PFSK-1 (cell line): Measurements from ENCODE around the gene NIM1K.

Source experiments
- POLR2AphosphoS5 ChIP-seq: IDR thresholded peaks from 2 replicates; pipeline ENCODE4 v1.6.1; 2012; ENCODE audit warnings: low read depth, mild to moderate bottlenecking, control low read depth, low read length, moderate library complexity
- REST ChIP-seq, 2 experiments: IDR thresholded peaks; 2 replicates each; pipeline versions ENCODE4 v1.6.1 to v1.8.0; 2011 to 2012; ENCODE audit warnings: low read depth in 2 of 2, low read length in 2 of 2, control low read depth in 1 of 2, inconsistent platforms in 1 of 2, mild to moderate bottlenecking in 1 of 2, moderate library complexity in 1 of 2; ENCODE audit not compliant: insufficient read depth in 1 of 2
- SIN3A ChIP-seq: IDR thresholded peaks from 2 replicates; pipeline ENCODE4 v1.6.1; 2012; ENCODE audit warnings: mild to moderate bottlenecking, low read length, moderate library complexity, borderline replicate concordance; ENCODE audit not compliant: insufficient read depth
- TAF1 ChIP-seq: IDR thresholded peaks from 2 replicates; pipeline ENCODE4 v1.6.1; 2012; ENCODE audit warnings: low read length, control low read depth, borderline replicate concordance; ENCODE audit not compliant: insufficient read depth

GRCh38 chr5:43145071-43145470, 47.0 kb upstream of the NIM1K start:
- TF ChIP-seq REST (IDR thresholded peaks at IDR 0.05; ENCODE audit: insufficient read depth in 1 of 2, low read depth in 2 of 2, low read length in 2 of 2): no peak
- TF ChIP-seq POLR2AphosphoS5: no peak
- TF ChIP-seq TAF1: no peak
- no peak for TF ChIP-seq SIN3A
